GM19043 (cell line): ENCODE measurements around the gene LENG9.
"Not testable (repeated sequence)": the region's sequence is repeated elsewhere in the genome, so short reads cannot be mapped to it uniquely, and the experiment has no call there.

ENCODE experiments used
- ATAC-seq: cut with Tn5 transposase; IDR thresholded peaks from one replicate; pipeline ENCODE4 v1.9.1; 2021; ENCODE audit warnings: low read depth; ENCODE audit not compliant: unreplicated experiment

Gene LENG9

GRCh38 chr19:54460230-54461005, 3.2 kb downstream of the LENG9 start:
- no peak for ATAC-seq

DNA sequence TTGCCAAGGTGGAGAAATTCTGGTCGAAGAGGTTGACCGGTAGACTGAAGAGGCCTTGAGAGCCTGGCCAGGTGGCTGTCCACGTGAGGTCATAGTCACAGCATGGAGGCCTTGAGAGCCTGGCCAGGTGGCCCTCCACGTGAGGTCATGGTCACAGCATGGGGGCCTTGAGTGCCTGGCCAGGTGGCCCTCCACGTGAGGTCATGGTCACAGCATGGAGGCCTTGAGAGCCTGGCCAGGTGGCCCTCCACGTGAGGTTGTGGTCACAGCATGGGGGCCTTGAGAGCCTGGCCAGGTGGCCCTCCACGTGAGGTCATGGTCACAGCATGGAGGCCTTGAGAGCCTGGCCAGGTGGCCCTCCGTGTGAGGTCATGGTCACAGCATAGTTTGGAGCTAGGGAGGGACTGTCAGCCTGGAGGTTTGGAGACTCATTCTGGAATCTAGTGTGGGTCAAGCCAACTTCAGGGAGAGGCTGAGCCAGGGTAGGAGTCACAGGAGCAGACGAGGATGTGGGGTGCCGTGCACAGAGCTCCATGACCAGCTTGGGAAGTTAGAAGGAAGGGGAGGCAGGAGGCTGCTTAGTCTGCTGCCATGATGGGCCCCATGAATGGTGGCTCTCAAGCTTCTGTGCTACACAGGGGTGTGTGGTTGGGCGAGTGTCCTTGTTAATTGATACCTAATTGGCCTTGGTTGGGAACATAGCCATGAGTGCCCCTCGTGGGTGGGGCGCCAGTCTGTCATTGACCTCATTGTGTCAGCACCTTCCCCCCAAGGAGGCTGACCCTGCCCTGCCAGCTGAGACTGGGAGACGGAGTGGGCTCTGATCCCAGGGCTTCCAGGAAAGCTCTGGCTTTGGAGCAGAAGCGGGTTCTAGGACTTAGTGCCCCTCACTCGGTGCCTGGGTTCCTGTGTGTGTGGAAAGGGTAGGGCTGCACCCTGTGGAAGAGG, 4.0 kb downstream of the LENG9 start:
- ATAC-seq: no peak

- no peak for ATAC-seq
Measured at GRCh38 chr19:54458648-54459281, 4.8 kb downstream of the LENG9 start.

DNA sequence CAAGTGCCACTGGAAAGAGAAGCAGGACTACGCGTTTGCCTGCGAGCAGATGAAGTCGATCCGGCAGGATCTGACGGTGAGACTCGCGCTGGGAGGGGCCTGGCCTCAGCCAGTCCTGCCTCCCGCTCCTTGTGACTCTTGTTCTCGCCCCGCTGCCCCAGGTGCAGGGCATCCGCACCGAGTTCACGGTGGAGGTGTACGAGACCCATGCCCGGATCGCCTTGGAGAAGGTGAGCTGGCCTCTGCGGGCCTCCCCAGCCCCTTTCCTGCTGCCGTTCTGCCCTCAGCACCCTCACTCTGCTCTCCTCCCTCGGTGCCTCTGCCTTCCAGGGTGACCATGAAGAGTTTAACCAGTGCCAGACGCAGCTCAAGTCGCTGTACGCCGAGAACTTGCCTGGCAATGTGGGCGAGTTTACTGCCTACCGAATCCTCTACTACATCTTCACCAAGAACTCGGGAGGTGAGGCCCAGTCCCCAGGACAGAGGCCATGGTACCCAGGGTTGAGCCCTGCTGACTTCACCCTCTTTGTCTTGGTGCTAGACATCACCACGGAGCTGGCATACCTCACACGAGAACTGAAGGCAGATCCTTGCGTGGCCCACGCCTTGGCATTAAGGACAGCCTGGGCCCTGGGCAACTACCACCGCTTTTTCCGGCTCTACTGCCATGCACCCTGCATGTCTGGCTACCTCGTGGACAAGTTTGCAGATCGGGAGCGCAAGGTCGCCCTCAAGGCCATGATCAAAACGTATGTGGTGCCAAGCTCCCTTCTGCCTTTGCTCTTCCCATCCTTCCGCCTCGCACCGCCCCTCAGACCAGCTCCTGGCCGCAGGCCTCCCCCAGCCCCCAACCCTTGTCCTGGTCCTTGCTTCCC, 5.6 kb downstream of the LENG9 start:
- ATAC-seq: no peak

- no peak for ATAC-seq
Measured at GRCh38 chr19:54456423-54457373, 6.9 kb downstream of the LENG9 start.

- no peak for ATAC-seq
Measured at GRCh38 chr19:54455786-54456422, 7.7 kb downstream of the LENG9 start.

DNA sequence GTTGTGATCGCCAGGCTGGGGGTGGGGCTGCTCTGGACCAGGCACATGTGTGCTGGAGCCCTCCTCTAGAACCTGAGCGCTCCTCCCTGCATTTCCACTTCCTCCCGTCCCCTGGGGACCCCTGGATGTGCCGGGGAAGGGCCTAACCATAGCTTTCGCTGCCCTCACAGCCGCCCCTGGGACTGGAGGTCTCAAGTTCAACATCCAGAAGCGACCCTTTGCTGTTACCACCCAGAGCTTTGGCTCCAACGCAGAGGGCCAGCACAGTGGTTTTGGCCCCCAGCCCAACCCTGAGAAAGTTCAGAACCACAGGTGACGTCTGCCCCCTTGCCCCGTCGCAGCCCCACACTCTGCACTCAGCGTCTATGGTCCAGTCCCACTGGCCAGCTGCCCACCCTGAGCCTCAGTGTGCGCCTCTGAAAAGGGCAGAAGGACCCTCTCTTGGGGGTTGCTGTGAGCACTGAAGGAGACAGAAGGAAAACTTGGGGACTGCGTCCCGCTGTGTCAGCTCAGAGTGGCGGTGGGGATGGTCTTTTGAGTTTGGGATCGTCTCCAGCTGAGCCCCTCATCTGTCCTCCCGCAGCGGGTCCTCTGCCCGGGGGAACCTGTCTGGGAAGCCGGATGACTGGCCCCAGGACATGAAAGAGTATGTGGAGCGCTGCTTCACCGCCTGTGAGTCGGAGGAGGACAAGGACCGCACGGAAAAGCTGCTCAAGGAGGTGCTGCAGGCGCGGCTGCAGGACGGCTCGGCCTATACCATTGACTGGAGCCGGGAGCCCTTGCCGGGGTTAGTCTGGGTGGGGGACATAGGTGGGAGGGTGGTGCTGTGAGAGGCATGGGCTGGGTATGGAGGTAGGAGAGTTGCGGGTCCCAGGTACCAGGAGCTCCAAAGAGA, 8.6 kb downstream of the LENG9 start:
- no peak for ATAC-seq

DNA sequence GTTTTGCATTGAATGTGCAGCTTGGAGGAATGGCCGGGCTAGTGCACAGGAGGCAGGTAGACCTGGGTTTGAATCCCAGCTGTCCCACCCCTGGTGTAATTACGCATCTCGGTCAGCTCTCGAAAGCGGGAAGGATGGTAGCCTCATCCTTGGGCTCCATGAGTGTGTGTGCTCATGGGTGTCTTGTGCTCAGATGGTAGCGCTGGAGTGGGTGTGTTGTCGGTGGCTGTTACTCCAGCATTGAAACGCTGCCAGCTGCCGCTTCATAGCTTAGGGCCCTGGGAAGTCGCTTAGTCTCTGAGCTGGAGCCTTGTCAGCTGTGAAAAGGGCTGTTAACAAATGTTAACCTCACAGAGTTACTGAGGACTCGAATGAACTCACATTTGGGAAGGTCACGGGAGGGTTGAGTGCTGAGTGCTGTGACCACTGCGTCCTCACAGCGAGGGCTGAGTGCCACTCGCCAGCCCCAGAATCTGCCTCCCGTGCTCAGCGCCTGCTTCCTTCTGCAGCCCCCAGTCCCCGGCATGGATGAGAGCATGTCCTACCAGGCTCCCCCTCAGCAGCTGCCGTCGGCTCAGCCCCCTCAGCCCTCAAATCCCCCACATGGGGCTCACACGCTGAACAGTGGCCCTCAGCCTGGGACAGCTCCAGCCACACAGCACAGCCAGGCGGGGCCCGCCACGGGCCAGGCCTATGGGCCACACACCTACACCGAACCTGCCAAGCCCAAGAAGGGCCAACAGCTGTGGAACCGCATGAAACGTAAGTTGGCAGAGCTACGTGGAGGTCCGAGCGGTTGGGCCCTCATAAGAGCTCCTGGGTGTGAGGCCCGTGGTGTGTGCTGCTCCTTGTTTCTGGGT, 9.4 kb downstream of the LENG9 start:
- no peak for ATAC-seq

DNA sequence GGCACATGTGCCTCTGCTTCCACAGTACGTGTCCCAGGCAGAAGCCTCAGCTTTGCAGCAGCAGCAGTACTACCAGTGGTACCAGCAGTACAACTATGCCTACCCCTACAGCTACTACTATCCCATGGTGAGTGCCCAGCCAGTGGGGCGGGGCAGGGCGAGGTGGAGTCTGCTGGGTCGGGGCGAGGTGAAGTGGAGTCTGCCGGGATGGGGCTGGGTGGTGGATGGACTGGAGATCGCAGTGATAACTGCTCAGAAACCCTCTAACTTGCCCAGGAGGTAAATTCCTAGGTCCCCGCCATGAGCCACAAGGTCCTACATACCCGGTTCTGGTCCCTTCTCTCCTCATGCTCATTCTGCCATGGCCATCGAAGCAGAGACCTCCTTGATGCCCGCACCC, 11.0 kb downstream of the LENG9 start:
- no peak for ATAC-seq

- no peak for ATAC-seq
Measured at GRCh38 chr19:54451997-54452396, 11.6 kb downstream of the LENG9 start.

DNA sequence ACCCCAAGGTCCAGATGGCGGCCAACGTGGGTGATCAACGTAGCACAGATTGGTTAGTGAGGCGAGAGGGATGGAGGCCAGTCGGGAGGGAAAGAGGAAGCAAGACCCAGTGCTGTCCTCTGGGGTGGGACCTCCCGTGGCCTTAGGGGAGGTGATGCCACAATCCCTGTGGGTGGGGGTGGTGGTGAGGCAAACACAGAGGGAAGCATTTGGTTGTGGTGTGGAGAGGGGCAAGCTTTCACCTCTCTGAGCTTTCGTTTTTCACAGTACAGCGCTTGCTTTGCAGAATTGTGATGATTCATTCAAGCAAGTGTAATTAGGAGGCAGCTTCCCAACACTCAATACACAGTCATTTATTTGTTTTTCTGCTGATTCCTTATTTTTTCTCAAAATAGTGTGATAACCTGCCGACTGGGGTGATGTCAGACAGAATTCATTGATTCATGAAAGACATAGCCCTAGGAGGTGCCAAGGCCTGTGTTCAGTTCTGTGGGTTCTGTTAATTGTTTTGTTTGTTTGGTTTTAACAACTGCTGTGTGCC, 12.2 kb downstream of the LENG9 start:
- ATAC-seq: no peak

DNA sequence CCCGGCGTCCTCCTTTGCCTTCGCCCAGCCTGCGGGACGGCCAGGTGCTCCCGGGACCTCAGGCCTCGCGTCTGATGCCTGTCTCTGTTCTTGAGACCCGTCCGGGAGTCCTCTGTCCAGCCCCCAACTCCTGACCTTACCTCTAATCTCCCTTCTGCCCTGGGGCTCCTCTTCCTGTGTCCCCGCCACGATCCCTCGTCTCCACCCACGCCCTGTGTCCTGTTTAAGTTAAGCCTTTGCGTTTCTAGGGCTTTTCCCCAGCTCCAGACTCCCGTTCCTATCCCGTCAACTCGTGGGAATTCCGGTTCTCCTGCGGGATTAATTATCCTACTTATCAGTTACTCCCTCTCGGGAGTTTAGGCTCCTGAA, 13.9 kb downstream of the LENG9 start:
- ATAC-seq: no peak

DNA sequence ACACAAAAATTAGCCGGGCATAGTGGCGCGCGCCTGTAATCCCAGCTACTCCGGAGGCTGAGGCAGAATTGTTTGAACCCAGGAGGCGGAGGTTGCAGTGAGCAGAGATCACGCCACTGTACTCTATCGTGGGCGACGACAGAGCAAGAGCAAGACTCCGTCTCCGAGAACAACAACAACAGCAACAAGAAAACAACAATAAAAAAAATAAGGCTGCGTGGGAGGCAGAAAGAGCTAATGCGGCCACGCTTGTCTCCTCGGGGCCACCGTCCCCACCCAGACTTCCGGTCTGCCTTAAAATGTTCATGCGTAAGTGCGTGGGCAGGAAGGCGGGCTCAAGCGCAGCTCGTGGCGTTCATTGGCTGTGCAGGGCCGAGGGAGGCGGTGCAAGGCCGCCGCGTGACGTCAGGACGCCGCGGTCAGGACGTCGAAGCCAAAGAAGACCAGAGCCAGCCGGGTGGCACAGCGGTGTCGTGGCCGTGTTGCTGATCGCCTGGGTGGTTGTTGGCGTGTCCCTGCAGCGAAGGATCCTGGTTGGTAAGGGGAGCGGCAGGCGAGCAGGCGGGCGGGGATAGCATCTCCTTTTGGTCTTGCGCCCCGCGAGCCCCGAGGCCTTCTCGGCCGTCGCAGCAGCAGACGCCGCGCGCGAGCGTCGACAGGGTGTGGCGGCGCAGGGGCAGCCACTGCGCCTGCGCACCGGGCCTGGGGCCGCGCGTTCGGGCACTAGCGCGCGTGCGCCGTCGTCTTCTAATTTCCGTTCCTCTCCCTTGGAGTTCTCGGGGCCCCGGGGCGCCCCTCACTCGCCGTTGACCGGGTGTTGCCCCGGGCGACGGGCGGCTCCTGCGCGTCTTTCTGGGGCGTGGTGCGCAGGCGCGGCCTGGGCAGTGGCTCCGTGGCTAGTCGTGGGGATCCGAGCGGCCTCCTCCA, 14.5 kb downstream of the LENG9 start, which contains the start of gene LENG8:
Gene LENG8 (plus strand): TSS at position 426 of the 927 bp plus-strand sequence. CDS start 2,146 bp downstream, outside the sequence.
- ATAC-seq: peak; percentile 91

DNA sequence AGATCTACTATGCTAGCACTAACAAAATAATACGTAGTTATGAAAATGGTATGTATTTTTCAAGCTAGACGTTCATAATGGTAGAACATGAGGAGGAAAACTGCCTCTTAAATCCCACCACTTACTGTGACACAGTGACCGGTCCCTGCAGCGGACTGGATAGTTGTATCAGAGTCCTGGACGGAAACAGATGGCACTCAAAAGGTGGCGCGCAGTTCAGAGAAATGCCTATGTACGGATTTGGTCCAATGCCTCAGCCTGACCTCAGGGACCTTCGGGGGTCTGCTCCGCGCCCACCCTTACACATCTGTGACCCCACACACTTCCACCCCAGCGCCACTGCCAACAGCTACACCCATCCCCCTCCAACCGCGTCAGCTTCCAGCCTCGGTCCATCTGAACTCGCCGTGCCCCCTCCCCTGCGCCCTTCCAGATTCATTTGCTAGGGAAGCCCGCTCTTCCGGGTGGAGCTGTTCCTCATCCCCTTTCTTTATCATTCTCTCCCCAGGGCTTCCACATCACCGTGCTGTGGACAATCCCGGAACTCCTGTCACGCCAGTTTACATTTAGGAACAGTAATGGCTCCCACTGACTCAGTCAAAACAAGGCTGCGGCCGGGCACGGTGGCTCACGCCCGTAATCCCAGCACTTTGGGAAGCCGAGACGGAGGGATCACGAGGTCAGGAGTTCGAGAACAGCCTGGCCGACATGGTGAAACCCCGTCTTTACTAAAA, 15.4 kb downstream of the LENG9 start:
- ATAC-seq: no peak

DNA sequence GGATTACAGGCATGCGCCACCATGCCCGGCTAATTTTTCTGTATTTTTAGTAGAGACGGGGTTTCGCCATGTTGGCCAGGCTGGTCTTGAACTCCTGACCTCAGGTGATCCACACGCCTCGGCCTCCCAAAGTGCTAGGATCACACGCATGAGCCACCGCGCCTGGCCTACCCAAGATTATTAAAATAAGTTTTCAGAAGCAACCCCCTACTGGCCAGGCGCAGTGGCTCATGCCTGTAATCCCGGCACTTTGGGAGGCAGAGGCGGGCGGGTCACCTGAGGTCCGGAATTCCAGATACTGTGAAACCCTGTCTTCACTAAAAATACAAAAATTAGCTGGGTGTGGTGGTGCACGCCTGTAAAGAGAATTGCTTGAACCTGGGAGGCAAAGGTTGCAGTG, 17.2 kb downstream of the LENG9 start:
- not testable (repeated sequence) for ATAC-seq
